Hypothalamus (tissue), 51 donors: Measurements from ENCODE around the gene RAB4A.
"Not testable (repeated sequence)": the region's sequence is repeated elsewhere in the genome, so short reads cannot be mapped to it uniquely, and the experiment has no call there.

Experiments used
- DNase-seq, 51 donors: peaks; one replicate each; lab custom pipeline; 2025; lab: John Stamatoyannopoulos, UW

The RAB4A gene

GRCh38 chr1:229326601-229327000, 55.7 kb downstream of the RAB4A start:
- DNase-seq, result no peak

DNA sequence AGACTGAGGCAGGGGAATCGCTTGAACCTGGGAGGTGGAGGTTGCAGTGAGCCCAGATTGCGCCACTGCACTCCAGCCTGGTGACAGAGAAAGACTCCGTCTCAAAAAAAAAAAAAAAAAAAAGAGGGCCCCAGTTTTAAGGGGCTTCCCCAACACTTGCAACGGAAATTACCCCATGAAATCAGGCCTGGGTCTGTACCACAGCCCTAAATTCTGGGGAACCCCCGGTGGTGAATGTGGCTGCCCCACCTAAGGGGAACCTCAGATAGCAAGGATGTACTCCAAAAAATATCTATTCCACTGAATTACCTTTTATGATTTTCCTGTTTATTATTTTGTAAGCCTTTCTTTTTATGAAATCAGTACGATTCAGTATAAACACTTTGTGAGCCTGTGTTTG, 56.9 kb downstream of the RAB4A start:
- not testable (repeated sequence) for DNase-seq

GRCh38 chr1:229328598-229329362, 57.9 kb downstream of the RAB4A start:
- DNase-seq, result no peak

GRCh38 chr1:229334269-229334668, 63.4 kb downstream of the RAB4A start:
- DNase-seq, result no peak

DNA sequence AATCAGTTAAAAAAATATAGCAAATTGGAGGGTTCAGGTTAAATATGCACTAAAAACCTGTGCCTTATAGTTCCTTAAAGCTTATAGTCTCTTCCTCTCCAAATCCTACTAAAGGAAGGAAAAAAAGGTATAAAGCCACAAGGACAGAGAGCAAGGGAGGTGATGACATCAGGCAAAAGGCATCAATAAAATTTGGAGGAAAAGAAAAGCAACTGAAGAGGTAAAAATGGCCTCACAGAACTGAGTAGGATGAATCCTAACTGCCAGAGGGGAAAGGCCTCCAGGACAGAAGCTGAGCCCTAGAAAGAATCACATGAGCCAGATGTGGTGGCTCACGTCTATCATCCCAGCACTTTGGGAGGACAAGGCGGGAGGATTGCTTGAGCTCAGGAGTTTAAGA, 63.8 kb downstream of the RAB4A start:
- no peak for DNase-seq

- no peak for DNase-seq
These were observed 65.4 kb downstream of the RAB4A start for GRCh38 chr1:229336345-229336744.

GRCh38 chr1:229339086-229339485, 68.2 kb downstream of the RAB4A start:
- DNase-seq, result peak in 1 of 51 donors; percentile 13

DNA sequence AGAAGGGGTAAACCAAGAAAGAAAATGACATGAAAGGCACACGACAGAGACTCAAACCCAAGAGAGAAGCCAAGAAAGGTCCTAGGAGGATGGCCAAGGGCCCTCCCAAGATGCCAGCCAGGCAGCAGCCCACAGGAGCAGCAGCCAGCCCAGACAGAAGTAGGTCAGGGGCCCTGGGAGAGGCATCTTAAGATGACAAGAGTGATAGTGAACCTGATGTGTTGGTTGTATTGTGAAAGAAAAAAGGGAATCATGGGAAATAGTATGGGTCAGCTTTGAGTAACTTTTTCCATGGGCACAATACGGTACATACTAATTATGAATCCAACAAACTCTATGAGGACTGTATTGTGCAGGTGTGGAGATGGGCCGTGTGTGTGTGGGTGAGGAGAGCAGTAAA, 68.6 kb downstream of the RAB4A start:
- no peak for DNase-seq

GRCh38 chr1:229340496-229340895, 69.6 kb downstream of the RAB4A start:
- DNase-seq, result peak in 3 of 51 donors; percentile 11 to 56 (median 23)

DNA sequence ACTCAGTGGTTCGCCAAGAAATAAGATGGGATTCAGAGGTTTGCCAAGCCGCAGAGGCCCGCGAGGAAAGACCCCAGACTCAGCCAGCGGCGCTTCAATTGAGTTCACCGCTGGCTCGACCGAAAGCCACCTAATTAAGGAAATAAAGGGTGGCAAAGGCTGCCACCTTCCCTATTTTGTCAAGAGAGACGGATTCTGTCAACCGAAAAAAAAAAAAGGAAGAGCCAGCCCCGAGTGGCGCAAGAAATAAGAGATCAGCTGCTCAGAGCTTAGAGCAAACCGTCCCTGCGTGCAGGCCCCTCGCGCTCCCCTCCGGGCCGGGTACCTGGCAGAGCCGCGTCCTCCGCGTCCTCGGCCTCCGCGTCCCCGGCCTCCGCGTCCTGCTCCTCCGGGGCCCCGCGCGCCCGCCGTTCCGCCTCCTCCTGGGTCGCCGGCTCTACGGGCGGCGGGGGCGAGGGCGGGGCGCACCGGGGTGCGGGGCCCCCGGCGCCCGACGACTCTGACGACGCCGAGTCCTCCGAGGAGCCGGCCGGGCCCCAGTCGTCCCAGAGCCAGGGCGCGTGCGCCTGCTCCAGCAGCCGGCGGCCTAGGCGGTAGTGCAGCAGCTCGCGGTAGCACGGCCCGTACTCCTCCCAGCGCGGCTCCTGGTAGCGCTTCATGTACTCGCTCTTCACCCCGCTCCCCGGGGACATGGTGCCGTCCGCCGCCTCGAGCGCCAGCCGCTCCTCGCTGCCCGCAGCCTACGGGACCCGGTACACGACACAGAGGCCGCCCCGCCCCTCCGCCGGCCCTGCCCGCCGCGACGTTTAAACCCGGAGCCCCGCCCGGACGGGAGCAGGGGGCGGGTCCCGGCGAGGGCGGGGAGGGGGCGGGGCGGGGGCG, 71.1 kb downstream of the RAB4A start:
- DNase-seq, result peak in 50 of 51 donors; percentile 36 to 96 (median 84)

GRCh38 chr1:229342656-229343569, 72.0 kb downstream of the RAB4A start, which contains the start of gene CCSAP:
TSS of gene CCSAP (minus strand) at chr1:229343047. CDS start at chr1:229342465, 582 bp downstream.
- peak in 46 of 51 donors; percentile 29 to 86 (median 66) for DNase-seq

DNA sequence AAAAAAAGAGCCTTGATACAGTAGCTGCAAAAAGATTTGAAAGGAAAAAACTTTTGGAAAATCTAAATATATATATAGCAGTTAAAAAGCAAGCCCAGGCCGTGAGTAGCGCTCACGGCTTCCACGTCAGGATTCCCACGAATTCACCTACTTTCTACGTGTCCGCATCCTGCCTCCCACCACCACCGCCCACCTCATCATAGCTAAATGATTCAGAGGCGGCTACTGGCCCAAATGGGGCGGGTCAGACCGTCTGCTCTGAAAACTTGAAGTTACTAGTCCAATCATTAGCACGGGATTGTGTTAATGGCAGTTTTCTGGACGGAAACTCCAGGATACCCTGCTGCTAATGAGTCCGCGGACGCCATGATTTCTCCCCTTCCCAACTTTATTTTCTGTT, 73.2 kb downstream of the RAB4A start:
- no peak for DNase-seq

GRCh38 chr1:229344937-229345684, 74.2 kb downstream of the RAB4A start:
- DNase-seq, result no peak

DNA sequence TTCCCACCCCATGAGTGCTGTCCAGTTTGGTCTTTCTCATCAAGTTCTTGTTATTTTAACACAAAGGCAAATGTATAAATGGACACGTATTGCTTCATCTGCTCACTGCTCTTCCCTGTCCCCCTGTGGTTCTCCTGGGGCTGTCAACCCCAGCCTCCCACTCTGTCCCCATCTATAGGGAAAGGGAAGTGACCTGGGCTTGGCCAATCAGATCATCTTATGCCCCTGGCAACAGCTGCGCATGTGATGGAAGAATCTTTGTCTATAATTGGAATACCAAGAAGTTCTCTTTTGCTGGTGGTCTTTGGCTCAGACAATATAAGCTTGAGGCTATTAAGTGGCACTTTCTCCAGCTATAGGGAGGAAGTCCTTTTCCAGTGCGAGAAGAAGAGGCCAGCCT, 76.6 kb downstream of the RAB4A start:
- peak in 1 of 51 donors; percentile 22 for DNase-seq

DNA sequence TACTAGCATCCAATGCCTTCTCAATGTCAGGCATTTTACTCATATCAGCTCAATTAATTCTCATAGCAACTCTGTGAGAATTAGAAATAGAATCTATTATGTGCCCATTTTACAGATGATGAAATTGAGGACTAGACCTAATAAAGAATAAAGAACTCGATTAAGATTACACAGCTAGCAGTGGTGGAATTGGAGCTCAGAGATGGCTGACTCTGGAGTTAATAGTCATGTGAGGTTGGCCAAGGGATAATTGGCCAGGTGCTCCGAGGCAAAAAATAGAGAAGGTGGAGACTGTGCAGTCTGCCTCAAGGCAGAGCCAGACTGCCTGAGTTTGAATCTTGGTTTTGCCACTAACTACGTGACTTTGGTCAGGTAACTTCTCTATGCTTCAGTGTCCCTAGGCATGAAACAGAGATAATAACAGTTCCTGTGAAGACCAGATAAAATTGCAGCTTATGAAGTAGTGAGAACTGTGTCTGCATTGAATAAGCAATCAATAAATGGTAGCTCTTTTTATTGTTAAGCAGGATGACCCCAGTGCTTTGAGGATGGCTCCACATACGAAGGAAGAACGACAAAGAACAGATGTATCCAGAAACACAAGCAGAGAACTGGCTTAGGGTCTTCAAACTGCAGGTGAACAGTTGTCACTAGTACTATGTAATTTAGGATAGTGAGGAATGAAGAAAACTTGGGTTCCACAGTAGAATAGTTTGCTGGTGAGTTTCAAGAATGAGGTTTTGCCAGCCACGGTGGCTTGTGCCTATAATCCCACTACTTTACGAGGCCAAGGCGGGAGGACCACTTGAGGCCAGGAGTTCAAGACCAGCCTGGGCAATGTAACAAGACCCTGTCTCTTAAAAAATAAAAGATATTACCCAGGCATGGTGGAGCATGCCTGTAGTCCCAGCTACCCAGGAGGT, 78.8 kb downstream of the RAB4A start:
- no peak for DNase-seq

DNA sequence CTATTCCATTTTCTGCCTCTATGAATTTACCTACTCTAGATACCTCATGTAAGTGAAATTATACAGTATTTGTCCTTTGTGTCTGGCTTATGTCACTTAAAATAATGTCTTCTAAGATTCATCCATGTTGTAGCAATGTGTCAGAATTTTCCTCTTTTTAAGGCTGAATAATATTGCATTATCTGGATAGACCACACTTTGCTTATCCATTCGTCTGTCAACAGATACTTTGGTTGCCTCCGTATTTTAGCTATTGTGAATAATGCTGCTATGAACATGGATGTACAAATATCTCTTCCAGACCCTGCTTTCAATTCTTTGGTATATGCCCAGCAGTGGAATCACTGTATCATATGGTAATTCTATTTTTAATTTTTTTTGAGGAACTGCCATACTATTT, 82.1 kb downstream of the RAB4A start:
- DNase-seq, result no peak

- DNase-seq, result no peak
These were observed 83.3 kb downstream of the RAB4A start for GRCh38 chr1:229354226-229354625.
